DOHH2 (cell line): ENCODE data around the gene AUTS2.

Experiments
- H3F3A ChIP-seq: fragments of 200-600 bp; sonication (generic), shearing (Covaris generic); 2 replicates; pipeline ENCODE4 v1.6.0; 2016; ENCODE audit warnings: antibody characterized with exemption, mild to moderate bottlenecking; ENCODE audit not compliant: control insufficient read depth, insufficient read depth
- H3K27ac ChIP-seq: fragments of 200-600 bp; sonication (generic); 2 replicates; pipeline ENCODE4 v1.5.1; 2014; ENCODE audit warnings: low read depth, mild to moderate bottlenecking, low read length, moderate library complexity
- H3K27me3 ChIP-seq: fragments of 200-600 bp; sonication (generic); 2 replicates; pipeline ENCODE4 v1.6.1; 2014; ENCODE audit warnings: mild to moderate bottlenecking, low read length, mixed read lengths; ENCODE audit not compliant: control insufficient read depth
- H3K36me3 ChIP-seq: fragments of 200-600 bp; sonication (generic); 2 replicates; pipeline ENCODE4 v1.6.1; 2014; ENCODE audit warnings: mild to moderate bottlenecking, low read length, moderate library complexity, mixed read lengths; ENCODE audit not compliant: control insufficient read depth
- H3K4me1 ChIP-seq: fragments of 200-600 bp; sonication (generic); 2 replicates; pipeline ENCODE4 v1.6.1; 2014; ENCODE audit warnings: mild to moderate bottlenecking, low read length, mixed read lengths; ENCODE audit not compliant: control insufficient read depth
- H3K4me2 ChIP-seq: fragments of 200-600 bp; sonication (generic); 2 replicates; pipeline ENCODE4 v1.6.0; 2014; ENCODE audit warnings: mild to moderate bottlenecking, low read length, moderate library complexity
- H3K4me3 ChIP-seq: fragments of 200-600 bp; sonication (generic); 2 replicates; pipeline ENCODE4 v1.5.1; 2014; ENCODE audit warnings: mild to moderate bottlenecking, low read length, mixed read lengths
- H3K79me2 ChIP-seq: fragments of 200-600 bp; sonication (generic); 2 replicates; pipeline ENCODE4 v1.6.1; 2014; ENCODE audit warnings: mild to moderate bottlenecking, low read length, mixed read lengths; ENCODE audit not compliant: control insufficient read depth
- H3K9me2 ChIP-seq: fragments of 200-600 bp; sonication (generic); replicated peaks from 2 replicates; pipeline ENCODE4 v1.6.1; 2014; ENCODE audit warnings: mild to moderate bottlenecking, low read length, mixed read lengths; ENCODE audit not compliant: control insufficient read depth
- H3K9me3 ChIP-seq: fragments of 200-600 bp; sonication (generic); 2 replicates; pipeline ENCODE4 v1.6.1; 2014; ENCODE audit warnings: antibody characterized with exemption, low read length, mixed read lengths; ENCODE audit not compliant: control insufficient read depth, insufficient read depth
- H4K20me1 ChIP-seq: fragments of 200-600 bp; sonication (generic); 2 replicates; pipeline ENCODE4 v1.6.0; 2014; ENCODE audit warnings: low read depth, mild to moderate bottlenecking, antibody characterized with exemption, low read length, moderate library complexity; ENCODE audit not compliant: control insufficient read depth, insufficient read depth
- CTCF ChIP-seq: fragments of 200-600 bp; sonication (generic); IDR thresholded peaks from one replicate; pipeline ENCODE4 v1.5.1; 2014; ENCODE audit warnings: antibody characterized with exemption, mild to moderate bottlenecking, low read depth, low read length; ENCODE audit not compliant: poor library complexity, severe bottlenecking
- EZH2phosphoT487 ChIP-seq: fragments of 200-600 bp; sonication (generic); IDR thresholded peaks from 2 replicates; pipeline ENCODE4 v1.6.1; 2017; ENCODE audit warnings: borderline replicate concordance, mild to moderate bottlenecking, antibody characterized with exemption, low read length, moderate library complexity, mixed read lengths

AUTS2 gene

GRCh38 chr7:70752794-70753241 lies 1154.5 kb downstream of the AUTS2 start:
- H3K4me1 ChIP-seq, result peaks cover 5% of the 10 kb centered on the region; the same call in 1 of the 2 replicates
- TF ChIP-seq EZH2phosphoT487 (no peak), CTCF (no peak)
- H3K4me2 ChIP-seq, result no peak overlapping the region
- H3K9me3 ChIP-seq, result no peaks in the 10 kb centered on the region
- H3F3A ChIP-seq, result no peaks in the 10 kb centered on the region
- no peaks in the 10 kb centered on the region for H3K36me3 ChIP-seq
- H3K9me2 ChIP-seq, result no peaks in the 10 kb centered on the region
- H3K4me3 ChIP-seq, result no peak overlapping the region
- peaks cover 51% of the 10 kb centered on the region for H3K79me2 ChIP-seq
- no peaks in the 10 kb centered on the region for H3K27me3 ChIP-seq
- no peak overlapping the region for H3K27ac ChIP-seq
- H4K20me1 ChIP-seq, result peaks cover 14% of the 10 kb centered on the region

- peaks cover 57% of the 10 kb centered on the region for H3K79me2 ChIP-seq
- no peaks in the 10 kb centered on the region for H3K27me3 ChIP-seq
- H3K4me2 ChIP-seq, result no peak overlapping the region
- TF ChIP-seq EZH2phosphoT487 (no peak), CTCF (no peak)
- no peaks in the 10 kb centered on the region for H3K9me2 ChIP-seq
- H3K27ac ChIP-seq, result no peak overlapping the region
- 0 out of 2 replicates have a peak, but pooled peaks cover 7% of the 10 kb centered on the region for H3K36me3 ChIP-seq
- H3K4me3 ChIP-seq, result no peak overlapping the region
- no peaks in the 10 kb centered on the region for H3K9me3 ChIP-seq
- H3F3A ChIP-seq, result no peaks in the 10 kb centered on the region
- H4K20me1 ChIP-seq, result peaks cover 7% of the 10 kb centered on the region
- H3K4me1 ChIP-seq, result peaks cover 19% of the 10 kb centered on the region
Measured at GRCh38 chr7:70756789-70757188, 1158.5 kb downstream of the AUTS2 start.

- Histone ChIP-seq H3K79me2 (peaks cover 55% of the 10 kb centered on the region), H3K9me2 (no peaks in the 10 kb centered on the region), H3K4me3 (no peak overlapping the region), H3K9me3 (no peaks in the 10 kb centered on the region), H3K27ac (no peak overlapping the region), H3K36me3 (peaks cover 12% of the 10 kb centered on the region; the same call in 1 of the 2 replicates), H3K4me2 (no peak overlapping the region), H3F3A (no peaks in the 10 kb centered on the region), H4K20me1 (peaks cover 7% of the 10 kb centered on the region), H3K4me1 (peaks cover 32% of the 10 kb centered on the region), H3K27me3 (no peaks in the 10 kb centered on the region)
- TF ChIP-seq CTCF (no peak), EZH2phosphoT487 (no peak)
Measured at GRCh38 chr7:70758646-70759045, 1160.4 kb downstream of the AUTS2 start.

GRCh38 chr7:70759674-70760073 lies 1161.4 kb downstream of the AUTS2 start:
- peaks cover 7% of the 10 kb centered on the region for H4K20me1 ChIP-seq
- H3K79me2 ChIP-seq, result peaks cover 50% of the 10 kb centered on the region
- no peak overlapping the region for H3K4me3 ChIP-seq
- TF ChIP-seq EZH2phosphoT487 (no peak), CTCF (no peak)
- no peaks in the 10 kb centered on the region for H3K9me3 ChIP-seq
- H3K36me3 ChIP-seq, result peaks cover 15% of the 10 kb centered on the region; the same call in 1 of the 2 replicates
- no peaks in the 10 kb centered on the region for H3K27me3 ChIP-seq
- no peaks in the 10 kb centered on the region for H3F3A ChIP-seq
- no peak overlapping the region for H3K27ac ChIP-seq
- no peaks in the 10 kb centered on the region for H3K9me2 ChIP-seq
- peaks cover 32% of the 10 kb centered on the region for H3K4me1 ChIP-seq
- H3K4me2 ChIP-seq, result no peak overlapping the region
